Central memory CD4-positive, alpha-beta T cell (primary cell): ENCODE results near the gene TCP11L1.
A peak's percentile ranks its signal among the peaks of the same experiment; 100 is the strongest.
"Not testable (repeated sequence)": the region's sequence is repeated elsewhere in the genome, so short reads cannot be mapped to it uniquely, and the experiment has no call there.

Source experiments
- DNase-seq: peaks from one replicate; pipeline ENCODE4 v3.0.0; 2022
- total RNA-seq, 3 experiments: gene quantifications; one replicate each; lab custom pipeline; 2026; lab: John Stamatoyannopoulos, UW

TCP11L1 gene
- total RNA-seq = 15.4 to 18.5 (median 16.3) reads per million in 3 experiments

- DNase-seq = peak; percentile 75
These were observed at the start of gene TCP11L1 for GRCh38 chr11:33039274-33040032. Gene TCP11L1, plus strand, starts transcription at chr11:33039572. Its CDS starts 4,202 bp downstream, at chr11:33043774.

- no peak for DNase-seq
These were observed 48.9 kb upstream of the TCP11L1 start for GRCh38 chr11:32990481-32990880.

GRCh38 chr11:32991427-32991826 lies 47.9 kb upstream of the TCP11L1 start:
- DNase-seq = no peak

- DNase-seq = no peak
These were observed 47.5 kb upstream of the TCP11L1 start for GRCh38 chr11:32991898-32992297.

GRCh38 chr11:33000181-33000580 lies 39.2 kb upstream of the TCP11L1 start:
- no peak for DNase-seq

- no peak for DNase-seq
These were observed 38.1 kb upstream of the TCP11L1 start for GRCh38 chr11:33001281-33001680.

GRCh38 chr11:33001751-33002542 lies 37.4 kb upstream of the TCP11L1 start:
- DNase-seq = no peak

GRCh38 chr11:33005175-33005574 lies 34.2 kb upstream of the TCP11L1 start:
- DNase-seq = peak; percentile 67

GRCh38 chr11:33006010-33006409 lies 33.4 kb upstream of the TCP11L1 start:
- DNase-seq = no peak

- no peak for DNase-seq
These were observed 25.6 kb upstream of the TCP11L1 start for GRCh38 chr11:33013755-33014154.

- DNase-seq = peak; percentile 63
These were observed 23.5 kb upstream of the TCP11L1 start, which contains the start of gene DEPDC7 for GRCh38 chr11:33015621-33016551. Gene DEPDC7, plus strand, starts transcription at chr11:33015878. Its CDS starts 78 bp downstream, at chr11:33015956.

- no peak for DNase-seq
These were observed 22.7 kb upstream of the TCP11L1 start for GRCh38 chr11:33016654-33017053.

- DNase-seq = no peak
These were observed 21.9 kb upstream of the TCP11L1 start for GRCh38 chr11:33017478-33017877.

- DNase-seq = no peak
These were observed 21.4 kb upstream of the TCP11L1 start for GRCh38 chr11:33017965-33018364.

- no peak for DNase-seq
These were observed 20.5 kb upstream of the TCP11L1 start for GRCh38 chr11:33018840-33019239.

GRCh38 chr11:33021501-33021900 lies 17.9 kb upstream of the TCP11L1 start:
- no peak for DNase-seq

GRCh38 chr11:33021937-33022336 lies 17.4 kb upstream of the TCP11L1 start:
- DNase-seq = no peak

- no peak for DNase-seq
These were observed 14.0 kb upstream of the TCP11L1 start for GRCh38 chr11:33025339-33025722.

GRCh38 chr11:33027233-33027632 lies 12.1 kb upstream of the TCP11L1 start:
- DNase-seq = no peak

- DNase-seq = no peak
These were observed 11.4 kb upstream of the TCP11L1 start for GRCh38 chr11:33027846-33028536.

- DNase-seq = no peak
These were observed 10.8 kb upstream of the TCP11L1 start for GRCh38 chr11:33028537-33028914.

- DNase-seq = not testable (repeated sequence)
These were observed 10.2 kb upstream of the TCP11L1 start for GRCh38 chr11:33029218-33029617.
